Measurements from ENCODE around the gene MICAL3. TPM values are rescaled to one million over a fixed set of nuclear protein-coding genes. Genes with fewer than 3 reads are reported as not detected.

Gene MICAL3
- total RNA-seq, 4 donors from 2014 or later: 30.4 to 57.1 (median 37.7) TPM

DNA sequence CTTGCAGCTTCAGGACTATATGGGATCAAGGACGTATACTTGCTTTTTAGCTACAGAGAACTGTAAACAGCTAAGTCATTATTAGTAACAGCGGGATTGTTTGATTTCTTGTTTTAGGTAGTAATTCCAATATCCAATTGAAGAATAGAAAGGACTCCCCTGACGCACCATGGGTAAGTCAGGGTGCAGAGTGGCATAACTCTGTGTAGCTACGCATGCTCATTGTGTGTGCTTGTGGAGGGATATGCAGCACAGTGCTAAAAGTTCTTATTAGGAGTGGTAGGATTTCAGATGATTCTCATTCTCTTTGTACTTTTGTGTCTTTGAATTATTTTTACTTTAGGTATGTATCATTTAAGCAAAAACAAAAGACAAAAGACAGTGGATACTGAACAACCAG, 45.7 kb upstream of the MICAL3 start:
- H3K27ac ChIP-seq: no peak overlapping the region

DNA sequence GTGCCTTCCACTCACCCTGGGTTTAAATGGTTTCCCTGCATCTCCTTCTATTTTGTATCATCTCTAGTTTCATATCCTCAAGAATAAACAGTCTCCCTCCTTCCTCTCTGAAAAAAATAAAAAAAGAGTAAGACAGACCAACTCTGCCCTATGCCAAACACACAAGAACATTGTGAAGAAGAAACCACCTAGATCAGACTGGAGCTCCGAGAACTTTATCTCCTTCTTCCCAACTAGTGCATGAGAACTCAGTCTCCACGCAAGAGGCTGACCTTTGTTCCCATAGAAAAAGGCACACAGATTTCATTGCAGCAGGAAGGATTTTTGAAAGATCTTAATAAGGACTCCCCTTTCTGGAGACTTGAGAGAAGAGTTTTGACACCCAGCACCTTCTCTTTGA, 44.7 kb upstream of the MICAL3 start:
- no peak for TF ChIP-seq POLR2AphosphoS5 (IDR thresholded peaks at IDR 0.05)
- H3K9me3 ChIP-seq: no peaks in the 10 kb centered on the region
- no peaks in the 10 kb centered on the region for H3K36me3 ChIP-seq
- DNase-seq (ENCODE audit: low spot score in 2 of 2): no peak
- H3K4me3 ChIP-seq: no peak overlapping the region
- no peak overlapping the region for H3K27ac ChIP-seq
- 95% methylated on average over 2 of the region's 2 CpGs for WGBS
- no peaks in the 10 kb centered on the region for H3K27me3 ChIP-seq
- H3K4me1 ChIP-seq: no peaks in the 10 kb centered on the region

More for the DNA sequence above, 45.7 kb upstream of the MICAL3 start:
- H3K36me3 ChIP-seq: no peaks in the 10 kb centered on the region
- no peak overlapping the region for H3K4me3 ChIP-seq
- peaks cover under 1% of the 10 kb centered on the region for H3K4me1 ChIP-seq
- no peaks in the 10 kb centered on the region for H3K27me3 ChIP-seq
- DNase-seq (ENCODE audit: low spot score in 2 of 2): no peak
- 96% methylated on average over 4 of the region's 4 CpGs for WGBS
- no peaks in the 10 kb centered on the region for H3K9me3 ChIP-seq
- TF ChIP-seq, protein P1, sequence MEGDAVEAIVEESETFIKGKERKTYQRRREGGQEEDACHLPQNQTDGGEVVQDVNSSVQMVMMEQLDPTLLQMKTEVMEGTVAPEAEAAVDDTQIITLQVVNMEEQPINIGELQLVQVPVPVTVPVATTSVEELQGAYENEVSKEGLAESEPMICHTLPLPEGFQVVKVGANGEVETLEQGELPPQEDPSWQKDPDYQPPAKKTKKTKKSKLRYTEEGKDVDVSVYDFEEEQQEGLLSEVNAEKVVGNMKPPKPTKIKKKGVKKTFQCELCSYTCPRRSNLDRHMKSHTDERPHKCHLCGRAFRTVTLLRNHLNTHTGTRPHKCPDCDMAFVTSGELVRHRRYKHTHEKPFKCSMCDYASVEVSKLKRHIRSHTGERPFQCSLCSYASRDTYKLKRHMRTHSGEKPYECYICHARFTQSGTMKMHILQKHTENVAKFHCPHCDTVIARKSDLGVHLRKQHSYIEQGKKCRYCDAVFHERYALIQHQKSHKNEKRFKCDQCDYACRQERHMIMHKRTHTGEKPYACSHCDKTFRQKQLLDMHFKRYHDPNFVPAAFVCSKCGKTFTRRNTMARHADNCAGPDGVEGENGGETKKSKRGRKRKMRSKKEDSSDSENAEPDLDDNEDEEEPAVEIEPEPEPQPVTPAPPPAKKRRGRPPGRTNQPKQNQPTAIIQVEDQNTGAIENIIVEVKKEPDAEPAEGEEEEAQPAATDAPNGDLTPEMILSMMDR (IDR thresholded peaks at IDR 0.05): no peak
- TF ChIP-seq EP300 (IDR thresholded peaks at IDR 0.05): no peak
- no peak for TF ChIP-seq POLR2AphosphoS5 (IDR thresholded peaks at IDR 0.05)
- no peak for TF ChIP-seq POLR2A (IDR thresholded peaks at IDR 0.05)

DNA sequence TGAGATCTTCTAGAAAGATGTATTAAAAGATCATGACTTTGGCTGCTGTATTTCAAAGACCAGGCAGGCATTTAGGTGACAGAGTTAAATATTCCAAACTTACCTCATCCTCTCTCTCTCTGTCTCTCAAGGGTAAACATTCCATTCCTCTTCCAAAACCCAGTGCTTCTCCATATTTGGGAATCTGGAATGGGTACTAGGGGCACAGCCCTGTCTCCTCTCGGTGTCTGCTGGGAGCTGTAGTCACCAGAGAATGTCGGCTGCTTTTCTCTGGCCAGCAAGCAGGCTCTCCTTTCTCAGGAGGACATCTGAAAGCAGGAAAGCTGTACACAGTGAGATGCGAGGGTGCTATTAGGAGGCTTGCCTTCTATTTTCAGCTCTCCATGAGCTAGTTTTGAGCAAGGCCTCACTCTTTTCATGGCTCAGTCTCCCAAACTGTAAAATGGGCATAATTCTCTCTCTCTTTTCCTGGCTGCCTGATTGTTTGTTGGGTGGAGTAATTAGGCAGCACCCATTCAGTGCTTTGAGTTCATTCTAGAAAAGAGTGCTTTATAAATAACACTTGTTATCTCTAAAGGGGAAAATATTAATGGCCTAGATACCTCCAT, 44.1 kb upstream of the MICAL3 start:
- no peak for TF ChIP-seq POLR2A (IDR thresholded peaks at IDR 0.05)
- no peak for TF ChIP-seq EP300 (IDR thresholded peaks at IDR 0.05)
- TF ChIP-seq, protein P1 (IDR thresholded peaks at IDR 0.05): no peak
- TF ChIP-seq POLR2AphosphoS5 (IDR thresholded peaks at IDR 0.05): no peak
- Histone ChIP-seq H3K4me3 (no peak overlapping the region), H3K9me3 (no peaks in the 10 kb centered on the region), H3K27ac (no peak overlapping the region), H3K36me3 (no peaks in the 10 kb centered on the region), H3K27me3 (no peaks in the 10 kb centered on the region), H3K4me1 (no peaks in the 10 kb centered on the region)
- 33% methylated on average over 2 of the region's 3 CpGs for WGBS
- no peak for DNase-seq (ENCODE audit: low spot score in 2 of 2)

DNA sequence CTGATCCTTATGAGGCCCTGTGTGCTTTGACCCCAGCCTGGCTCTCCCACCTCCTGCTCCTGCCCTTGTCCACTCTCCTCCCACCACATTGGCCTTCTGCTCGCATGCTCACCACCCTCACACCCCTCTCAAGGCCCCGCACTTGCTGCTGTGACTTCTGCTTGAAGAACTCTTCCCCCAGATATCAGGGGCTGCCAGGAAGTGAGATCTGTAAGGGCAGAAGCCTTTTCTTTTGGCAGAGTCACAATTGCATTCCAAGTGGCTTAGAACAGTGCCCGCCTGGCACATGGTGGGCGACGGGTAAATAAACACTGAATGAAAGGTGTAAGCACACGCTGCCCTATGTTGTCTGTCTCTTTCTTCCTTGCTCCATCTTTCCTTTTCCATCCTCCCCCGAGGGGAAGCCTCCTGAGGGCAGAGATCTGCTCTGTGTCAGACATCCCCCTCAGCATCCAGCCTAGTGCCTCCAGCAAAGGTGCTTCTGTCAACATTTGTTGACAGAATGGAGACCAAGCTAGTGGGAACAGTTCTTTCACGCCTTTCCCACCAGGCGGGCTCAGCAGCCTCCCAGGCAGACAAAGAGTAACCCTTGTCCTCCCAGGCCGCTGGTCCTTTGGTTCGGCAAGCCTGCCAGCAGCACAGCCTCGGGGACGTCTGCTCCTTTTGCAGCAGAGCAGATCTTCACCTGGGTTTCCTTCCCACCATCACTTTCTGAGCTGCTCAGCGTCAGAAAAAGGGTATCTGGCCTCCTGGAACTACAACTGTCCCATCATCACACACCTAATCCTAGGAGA, 43.4 kb upstream of the MICAL3 start:
- DNase-seq (ENCODE audit: low spot score in 2 of 2): no peak
- Histone ChIP-seq H3K9me3 (no peaks in the 10 kb centered on the region), H3K4me1 (no peaks in the 10 kb centered on the region), H3K36me3 (no peaks in the 10 kb centered on the region), H3K4me3 (no peak overlapping the region), H3K27ac (no peak overlapping the region), H3K27me3 (no peaks in the 10 kb centered on the region)
- WGBS: 71% methylated on average over 14 of the region's 14 CpGs
- no peak for TF ChIP-seq POLR2A (IDR thresholded peaks at IDR 0.05)
- TF ChIP-seq POLR2AphosphoS5 (IDR thresholded peaks at IDR 0.05): no peak
- no peak for TF ChIP-seq EP300 (IDR thresholded peaks at IDR 0.05)
- TF ChIP-seq, protein P1 (IDR thresholded peaks at IDR 0.05): no peak

DNA sequence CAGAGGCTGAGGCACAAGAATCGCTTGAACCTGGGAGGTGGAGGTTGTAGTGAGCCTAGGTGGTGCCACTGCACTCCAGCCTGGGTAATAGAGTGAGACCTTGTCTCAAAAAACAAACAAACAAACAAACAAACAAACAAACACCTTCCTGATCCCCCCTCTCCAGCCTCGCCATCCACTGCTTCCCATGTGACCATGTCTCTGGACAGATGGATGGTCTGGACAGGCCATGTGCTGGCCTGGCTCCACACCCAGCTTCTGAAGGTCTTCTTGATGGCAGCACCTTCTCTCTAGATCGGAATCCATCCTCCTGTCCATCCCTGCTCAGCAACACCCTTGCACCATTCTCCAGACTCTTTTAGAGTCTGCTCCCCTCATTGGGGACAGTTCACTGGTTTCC, 42.8 kb upstream of the MICAL3 start:
- Histone ChIP-seq H3K36me3 (no peaks in the 10 kb centered on the region), H3K4me1 (peaks cover under 1% of the 10 kb centered on the region), H3K27me3 (no peaks in the 10 kb centered on the region), H3K4me3 (no peak overlapping the region), H3K27ac (no peak overlapping the region), H3K9me3 (no peaks in the 10 kb centered on the region)
- WGBS: 96% methylated on average over 3 of the region's 3 CpGs
- TF ChIP-seq, protein P1 (IDR thresholded peaks at IDR 0.05): no peak
- DNase-seq (ENCODE audit: low spot score in 2 of 2): no peak

Data from suprapubic skin (tissue), 4 donors.